B cell (primary cell): ENCODE data around the gene IRAK2. TPM values are rescaled to one million over a fixed set of nuclear protein-coding genes. Genes with fewer than 3 reads are reported as not detected.
"Not testable (repeated sequence)": the region's sequence is repeated elsewhere in the genome, so short reads cannot be mapped to it uniquely, and the experiment has no call there.

Experiments used
- ATAC-seq: fragments of 200-7000 bp; cut with Tn5 transposase; one replicate; pipeline ENCODE4 v1.10.0; 2021; ENCODE audit warnings: low read depth, mild to moderate bottlenecking, moderate number of reproducible peaks, moderate library complexity
- CTCF ChIA-PET: fragments of 350-600 bp; sonication (Branson Sonifier 250); formaldehyde crosslinking; loops from one replicate; lab custom pipeline; 2021; ENCODE audit warnings: antibody characterized with exemption, inconsistent platforms; lab: Charles Lee
- POLR2A ChIA-PET: fragments of 350-600 bp; sonication (Branson Sonifier 250); formaldehyde crosslinking; loops from one replicate; lab custom pipeline; 2021; ENCODE audit warnings: antibody characterized with exemption; lab: Charles Lee
- DNase-seq: peaks from one replicate; pipeline ENCODE4 v3.0.0; 2013
- H2AFZ ChIP-seq: 2 replicates; pipeline ENCODE4 v1.6.1; 2012; ENCODE audit warnings: mild to moderate bottlenecking, low read depth, low read length; ENCODE audit not compliant: insufficient read depth, poor library complexity, severe bottlenecking
- H3K27ac ChIP-seq, 2 donors: 1 replicate in 1 of 2; 2 replicates in 1 of 2; pipeline ENCODE4 v1.5.1; 2012 to 2013; ENCODE audit warnings: low read length in 2 of 2, mild to moderate bottlenecking in 2 of 2, moderate library complexity in 1 of 2
- H3K27me3 ChIP-seq, 4 experiments: fragments of 200-600 bp in 1 of 4; sonication (generic) in 1 of 4; replicated peaks in 1 of 4; 1 replicate in 2 of 4; 2 replicates in 2 of 4; pipeline versions ENCODE4 v1.6.1 to v1.7.0; 2013 to 2016; ENCODE audit warnings: low read length in 3 of 4, mild to moderate bottlenecking in 2 of 4, mixed read lengths in 1 of 4, moderate library complexity in 1 of 4; ENCODE audit not compliant: insufficient read depth in 4 of 4, control insufficient read depth in 3 of 4; ENCODE audit errors: control extremely low read depth in 1 of 4
- H3K36me3 ChIP-seq, 2 experiments: replicated peaks in 1 of 2; 1 replicate in 1 of 2; 2 replicates in 1 of 2; pipeline versions ENCODE4 v1.6.1 to v1.7.1; 2013; ENCODE audit warnings: low read length in 1 of 2; ENCODE audit not compliant: insufficient read depth in 2 of 2, control insufficient read depth in 1 of 2; ENCODE audit errors: control extremely low read depth in 1 of 2, extremely low read depth in 1 of 2
- H3K4me1 ChIP-seq, 2 donors: fragments of 200-600 bp in 1 of 2; sonication (generic) in 1 of 2; 1 replicate in 1 of 2; 2 replicates in 1 of 2; pipeline versions ENCODE4 v1.5.1 to v1.6.1; 2013 to 2017; ENCODE audit warnings: low read length in 2 of 2; ENCODE audit not compliant: control insufficient read depth in 2 of 2, insufficient read depth in 2 of 2
- H3K4me2 ChIP-seq: replicated peaks from 2 replicates; pipeline ENCODE3; 2012; ENCODE audit warnings: mild to moderate bottlenecking, low read depth, low read length; ENCODE audit not compliant: poor library complexity, severe bottlenecking
- H3K4me3 ChIP-seq, 5 experiments: fragments of 200-600 bp in 1 of 5; sonication (generic) in 1 of 5; 1 replicate in 3 of 5; 2 replicates in 2 of 5; pipeline versions ENCODE4 v1.5.1 to v1.7.0; 2011 to 2016; ENCODE audit warnings: low read length in 4 of 5, mild to moderate bottlenecking in 4 of 5, low read depth in 2 of 5, control low read depth in 1 of 5, moderate library complexity in 1 of 5; ENCODE audit not compliant: insufficient read depth in 1 of 5; ENCODE audit errors: control extremely low read depth in 1 of 5, extremely low read depth in 1 of 5
- H3K79me2 ChIP-seq: fragments of 200-600 bp; sonication (generic); one replicate; pipeline ENCODE4 v1.6.0; 2016; ENCODE audit warnings: low read length; ENCODE audit not compliant: control insufficient read depth, insufficient read depth
- H3K9ac ChIP-seq: fragments of 200-600 bp; sonication (generic); 2 replicates; pipeline ENCODE4 v1.6.1; 2017; ENCODE audit warnings: mild to moderate bottlenecking, low read length, moderate library complexity
- H3K9me3 ChIP-seq, 3 donors: one replicate each; pipeline versions ENCODE4 v1.6.1 to v1.7.1; 2013; ENCODE audit warnings: low read length in 2 of 3; ENCODE audit not compliant: control insufficient read depth in 2 of 3, insufficient read depth in 1 of 3; ENCODE audit errors: control extremely low read depth in 1 of 3
- H4K20me1 ChIP-seq: 2 replicates; pipeline ENCODE4 v1.6.0; 2012; ENCODE audit warnings: mild to moderate bottlenecking, low read length; ENCODE audit not compliant: insufficient read depth, control insufficient read depth, poor library complexity, severe bottlenecking
- H3K27ac Mint-ChIP-seq: one replicate; pipeline ENCODE4 v1.8.0; 2021; ENCODE audit warnings: mixed read lengths
- H3K27me3 Mint-ChIP-seq: one replicate; pipeline ENCODE4 v1.8.0; 2021; ENCODE audit warnings: mixed read lengths
- H3K4me1 Mint-ChIP-seq: one replicate; pipeline ENCODE4 v1.8.0; 2021; ENCODE audit warnings: mixed read lengths
- H3K4me3 Mint-ChIP-seq: one replicate; pipeline ENCODE4 v1.8.0; 2021; ENCODE audit warnings: mixed read lengths
- H3K9me3 Mint-ChIP-seq: one replicate; pipeline ENCODE4 v1.8.0; 2022; ENCODE audit warnings: mixed read lengths; ENCODE audit not compliant: insufficient read depth
- EZH2 ChIP-seq: IDR thresholded peaks from 2 replicates; pipeline ENCODE4 v1.6.1; 2012; ENCODE audit warnings: borderline replicate concordance, low read depth, mild to moderate bottlenecking, moderate library complexity, low read length; ENCODE audit not compliant: insufficient read depth, poor library complexity, severe bottlenecking
- WGBS: methylation state at CpG from one replicate; pipeline ENCODE4 v1.1.5; 2013; ENCODE audit warnings: missing lambda C conversion rate; ENCODE audit not compliant: insufficient coverage; 5-methylcytosine and 5-hydroxymethylcytosine counted together
- intact Hi-C: fragments of 100-400 bp; cut with micrococcal nuclease; formaldehyde crosslinking; loops from one replicate; pipeline ENCODE4 v1.10.0; 2022
- polyA plus RNA-seq: library from polyadenylated mRNA; depleted of rRNA; stranded (reverse); fragments of >200 nt; gene quantifications from 2 replicates; pipeline ENCODE4 v1.2.3, GENCODE V29; 2012
- total RNA-seq, 2 donors: library from RNA; stranded (reverse); fragments of 120-200 nt in 1 of 2; gene quantifications; 1 replicate in 1 of 2; 2 replicates in 1 of 2; pipeline versions ENCODE4 v1.2.3 to v1.2.4, GENCODE V29; 2013 to 2022
- TF ChIP-seq, protein P1 (sequence below): fragments of 200-600 bp; IDR thresholded peaks from one replicate; pipeline ENCODE4 v1.8.0; 2022; ENCODE audit warnings: antibody characterized with exemption, mild to moderate bottlenecking

IRAK2 gene
- total and polyA plus RNA-seq, 2 donors (not counting 1 experiment from before 2014, with no cell fraction given): 11.8 to 23.2 TPM

DNA sequence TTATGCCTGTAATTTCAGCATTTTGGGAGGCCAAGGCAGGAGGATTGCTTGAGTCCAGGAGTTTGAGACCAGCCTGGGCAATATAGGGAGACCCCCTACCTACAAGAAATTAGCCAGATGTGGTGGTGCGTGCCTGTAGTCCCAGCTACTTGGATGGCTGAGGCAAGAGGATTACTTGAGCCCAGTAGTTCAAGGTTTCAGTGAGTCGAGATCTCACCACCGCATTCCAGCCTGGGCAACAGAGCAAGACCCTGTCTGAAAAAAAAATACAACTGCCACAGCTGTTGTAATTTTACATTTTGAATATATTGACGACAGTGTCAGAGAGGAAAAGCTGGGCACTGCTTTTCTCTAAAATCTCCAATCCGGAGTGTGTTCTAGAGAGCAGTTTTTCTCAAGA lies 104.7 kb downstream of the IRAK2 start:
- H3K27me3 ChIP-seq: no peaks in the 10 kb centered on the region
- WGBS: 100% methylated on average over 3 of the region's 5 CpGs
- no peaks in the 10 kb centered on the region for H3K9me3 ChIP-seq
- no peak overlapping the region for H3K4me2 ChIP-seq
- Mint-ChIP-seq H3K27ac (no peak overlapping the region), H3K9me3 (no peaks in the 10 kb centered on the region), H3K27me3 (no peaks in the 10 kb centered on the region), H3K4me3 (no peak overlapping the region), H3K4me1 (peaks cover 35% of the 10 kb centered on the region)
- H3K27ac ChIP-seq: no peak overlapping the region
- H3K79me2 ChIP-seq: peaks cover 99% of the 10 kb centered on the region
- ATAC-seq: no peak
- ChIA-PET POLR2A (no interaction called here), CTCF (interaction anchor here (1.2 kb wide), 1 partner anchor 10 kb away, joined by 3 read pairs; no protein-coding TSS in a partner anchor)
- H4K20me1 ChIP-seq: peaks cover 73% of the 10 kb centered on the region
- H2AFZ ChIP-seq: no peak overlapping the region
- no peak overlapping the region for H3K4me3 ChIP-seq
- peaks cover 17% of the 10 kb centered on the region in 2 donors for H3K4me1 ChIP-seq
- H3K36me3 ChIP-seq: peaks cover 10 to 72% of the 10 kb centered on the region in 2 experiments
- no peak for DNase-seq
- TF ChIP-seq, protein P1, sequence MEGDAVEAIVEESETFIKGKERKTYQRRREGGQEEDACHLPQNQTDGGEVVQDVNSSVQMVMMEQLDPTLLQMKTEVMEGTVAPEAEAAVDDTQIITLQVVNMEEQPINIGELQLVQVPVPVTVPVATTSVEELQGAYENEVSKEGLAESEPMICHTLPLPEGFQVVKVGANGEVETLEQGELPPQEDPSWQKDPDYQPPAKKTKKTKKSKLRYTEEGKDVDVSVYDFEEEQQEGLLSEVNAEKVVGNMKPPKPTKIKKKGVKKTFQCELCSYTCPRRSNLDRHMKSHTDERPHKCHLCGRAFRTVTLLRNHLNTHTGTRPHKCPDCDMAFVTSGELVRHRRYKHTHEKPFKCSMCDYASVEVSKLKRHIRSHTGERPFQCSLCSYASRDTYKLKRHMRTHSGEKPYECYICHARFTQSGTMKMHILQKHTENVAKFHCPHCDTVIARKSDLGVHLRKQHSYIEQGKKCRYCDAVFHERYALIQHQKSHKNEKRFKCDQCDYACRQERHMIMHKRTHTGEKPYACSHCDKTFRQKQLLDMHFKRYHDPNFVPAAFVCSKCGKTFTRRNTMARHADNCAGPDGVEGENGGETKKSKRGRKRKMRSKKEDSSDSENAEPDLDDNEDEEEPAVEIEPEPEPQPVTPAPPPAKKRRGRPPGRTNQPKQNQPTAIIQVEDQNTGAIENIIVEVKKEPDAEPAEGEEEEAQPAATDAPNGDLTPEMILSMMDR: no peak
- TF ChIP-seq EZH2: no peak
- intact Hi-C loops: no loop called here
- H3K9ac ChIP-seq: no peak overlapping the region

DNA sequence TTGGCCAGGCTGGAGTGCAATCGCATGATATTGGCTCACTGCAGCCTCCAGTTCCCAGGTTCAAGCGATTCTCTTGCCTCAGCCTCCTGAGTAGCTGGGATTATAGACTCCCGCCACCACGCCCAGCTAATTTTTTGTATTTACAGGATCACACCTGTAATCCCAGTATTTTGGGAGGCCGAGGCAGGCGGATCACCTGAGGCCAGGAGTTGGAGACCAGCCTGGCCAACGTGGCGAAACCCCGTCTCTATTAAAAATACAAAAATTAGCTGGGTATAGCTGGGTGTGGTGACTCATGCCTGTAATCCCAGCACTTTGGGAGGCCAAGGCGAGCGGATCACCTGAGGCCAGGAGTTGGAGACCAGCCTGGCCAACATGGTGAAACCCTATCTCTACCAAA lies 107.8 kb downstream of the IRAK2 start:
- H3K27ac ChIP-seq, DNase-seq, H3K4me3 ChIP-seq, H2AFZ ChIP-seq, ATAC-seq, H3K27me3 Mint-ChIP-seq, intact Hi-C loops, H3K27me3 ChIP-seq, H3K4me2 ChIP-seq, H3K9ac ChIP-seq, H3K9me3 Mint-ChIP-seq, H3K4me3 Mint-ChIP-seq, POLR2A ChIA-PET, H3K9me3 ChIP-seq, H3K27ac Mint-ChIP-seq: not testable (repeated sequence)
- peaks cover 28% of the 10 kb centered on the region for H3K4me1 Mint-ChIP-seq
- H3K79me2 ChIP-seq: peaks cover 84% of the 10 kb centered on the region
- peaks cover 5 to 73% of the 10 kb centered on the region in 2 experiments for H3K36me3 ChIP-seq
- H4K20me1 ChIP-seq: peaks cover 78% of the 10 kb centered on the region
- CTCF ChIA-PET: interaction anchor here (1.4 kb wide), 1 partner anchor 10 kb away, joined by 4 read pairs; no protein-coding TSS in a partner anchor
- WGBS: over 99% methylated on average over 6 of the region's 11 CpGs
- peaks cover 19% of the 10 kb centered on the region in 2 donors for H3K4me1 ChIP-seq
